NCI-H2081 treated with DMSO at 0.1 percent for 48 hours (cell line): ENCODE results near the gene MUC4.
"Not testable (repeated sequence)": the region's sequence is repeated elsewhere in the genome, so short reads cannot be mapped to it uniquely, and the experiment has no call there.

Experiments
- DNase-seq: peaks from one replicate; lab custom pipeline; 2025; lab: John Stamatoyannopoulos, UW

MUC4 gene

DNA sequence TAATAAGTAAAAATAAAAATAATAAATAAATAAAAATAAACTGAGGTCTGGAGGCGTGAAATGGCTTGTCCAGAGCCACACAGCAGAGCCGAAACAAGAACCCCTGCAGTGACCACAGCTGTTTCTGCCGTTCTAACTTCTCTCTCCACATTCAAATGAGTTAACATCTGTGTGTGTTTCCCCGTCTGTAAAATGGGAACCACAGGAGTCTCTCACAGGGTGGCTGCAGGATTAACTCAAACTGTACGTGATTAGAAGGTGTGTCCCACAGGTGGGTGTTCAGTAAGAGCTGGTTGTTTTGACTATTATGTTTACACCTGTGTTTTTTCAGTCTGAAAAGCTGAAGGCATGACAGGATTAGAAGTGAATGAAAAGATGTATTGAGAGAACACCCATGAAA is 27.0 kb upstream of the MUC4 start:
- no peak for DNase-seq

DNA sequence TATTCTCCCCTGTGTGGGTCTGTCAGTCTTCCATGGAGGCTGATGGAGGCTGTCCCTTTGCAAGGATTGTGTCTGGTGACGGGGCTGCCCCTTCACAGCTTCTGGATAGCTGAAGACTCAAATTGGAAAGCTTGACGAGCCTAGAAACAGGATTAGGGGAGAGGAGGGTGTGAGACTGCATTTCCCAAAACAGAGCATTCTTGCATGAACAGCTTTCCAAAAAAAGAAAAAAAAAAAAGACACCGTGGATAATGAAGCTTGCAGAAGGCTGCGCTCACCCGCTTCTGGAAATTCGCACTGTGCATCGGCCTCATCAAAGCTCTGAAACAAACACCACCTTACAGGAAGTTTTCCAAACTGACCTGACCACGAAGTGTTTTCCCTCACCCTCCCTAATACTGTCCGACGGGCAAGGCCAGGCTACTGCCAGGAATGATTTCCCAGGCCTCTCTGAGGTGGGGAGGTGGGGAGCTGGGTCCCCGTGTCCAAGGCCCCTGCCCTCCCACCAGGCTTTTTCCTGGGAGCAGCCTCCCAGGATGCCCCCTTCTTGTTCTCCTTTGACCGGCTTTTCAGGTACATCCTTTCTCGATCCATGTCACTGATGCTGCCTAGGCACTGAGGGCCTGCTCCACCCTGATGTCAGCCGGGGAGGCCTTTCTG is 24.9 kb upstream of the MUC4 start:
- DNase-seq: no peak

DNA sequence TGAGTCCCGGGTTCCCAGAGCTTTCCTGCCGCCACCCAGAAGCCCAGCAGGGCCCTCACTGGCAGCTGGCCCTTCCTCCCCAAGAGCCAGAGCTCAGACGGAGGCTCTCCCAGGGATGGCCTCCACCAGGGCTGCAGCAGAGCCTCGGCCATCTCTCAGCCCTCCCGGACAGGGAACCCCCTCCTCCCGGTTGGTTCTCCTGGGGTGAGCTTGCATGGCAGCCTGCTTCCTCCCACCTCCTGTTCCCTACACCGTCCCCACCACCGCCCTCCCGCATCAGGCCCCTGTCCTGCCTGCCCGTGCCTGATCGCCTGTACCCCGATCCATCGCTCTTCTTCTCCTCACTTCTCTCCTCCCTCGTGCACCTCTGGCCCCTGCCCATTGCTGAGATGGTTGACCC is 24.1 kb upstream of the MUC4 start:
- no peak for DNase-seq

DNA sequence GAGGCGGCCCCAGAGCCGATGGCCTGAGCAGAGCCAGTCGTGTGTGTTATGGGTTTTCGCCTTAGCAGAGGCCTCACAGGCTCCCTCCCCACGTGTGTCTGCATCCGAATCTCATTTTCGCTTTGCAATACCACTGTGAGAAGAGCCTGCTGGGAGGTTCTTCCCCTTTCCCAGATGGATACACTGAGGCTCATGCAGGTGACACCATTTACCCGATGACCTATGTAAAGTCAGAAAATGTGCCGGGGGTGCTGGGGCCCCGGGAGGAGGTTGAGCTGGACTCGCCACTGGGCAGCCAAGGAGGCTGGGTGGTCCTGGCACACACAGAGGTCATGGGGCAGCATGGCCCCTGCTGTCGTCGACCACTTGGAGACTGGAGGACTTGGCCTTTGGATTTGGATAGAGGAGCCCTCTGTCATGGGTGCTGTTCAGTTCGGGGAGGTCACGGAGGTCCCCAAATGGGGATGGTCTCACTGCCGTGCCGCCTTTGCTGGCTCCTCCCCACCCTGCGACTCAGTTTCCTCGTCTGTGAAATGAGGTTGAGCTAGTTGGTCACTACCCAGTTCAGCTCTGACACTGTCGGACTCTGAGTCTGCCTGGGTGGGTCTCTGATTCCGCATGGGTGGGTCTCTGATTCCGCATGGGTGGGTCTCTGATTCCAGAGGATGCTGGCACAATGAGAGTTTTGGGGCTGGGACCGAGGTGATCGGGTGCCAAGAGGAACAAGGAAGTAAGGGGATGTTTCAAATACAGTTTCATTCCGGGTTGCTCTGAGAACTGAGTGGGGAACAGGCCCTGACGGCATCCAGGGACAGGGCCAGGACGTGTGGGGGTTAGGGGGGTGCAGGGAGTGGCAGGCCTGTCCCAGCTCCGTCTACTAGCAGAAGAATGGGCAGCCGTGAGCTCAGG is 23.2 kb upstream of the MUC4 start:
- DNase-seq: no peak

DNA sequence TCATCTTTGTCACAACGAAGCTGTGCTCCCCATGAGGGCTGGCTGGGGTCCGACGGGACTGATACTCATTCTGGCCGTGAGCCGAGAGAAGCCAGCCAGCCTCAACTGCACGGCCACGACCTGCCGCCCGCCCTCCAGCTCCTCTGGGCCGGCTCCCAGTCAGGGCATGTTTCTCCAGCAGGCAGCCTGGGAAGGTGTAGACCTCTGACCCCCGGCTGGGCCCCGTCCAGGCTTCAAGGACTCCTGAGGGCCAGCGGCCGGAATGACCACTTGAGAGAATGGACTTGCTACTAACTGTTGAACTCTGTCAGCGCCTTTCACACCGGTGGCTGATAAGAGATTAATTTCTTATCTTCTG is 18.1 kb upstream of the MUC4 start:
- DNase-seq: no peak

DNA sequence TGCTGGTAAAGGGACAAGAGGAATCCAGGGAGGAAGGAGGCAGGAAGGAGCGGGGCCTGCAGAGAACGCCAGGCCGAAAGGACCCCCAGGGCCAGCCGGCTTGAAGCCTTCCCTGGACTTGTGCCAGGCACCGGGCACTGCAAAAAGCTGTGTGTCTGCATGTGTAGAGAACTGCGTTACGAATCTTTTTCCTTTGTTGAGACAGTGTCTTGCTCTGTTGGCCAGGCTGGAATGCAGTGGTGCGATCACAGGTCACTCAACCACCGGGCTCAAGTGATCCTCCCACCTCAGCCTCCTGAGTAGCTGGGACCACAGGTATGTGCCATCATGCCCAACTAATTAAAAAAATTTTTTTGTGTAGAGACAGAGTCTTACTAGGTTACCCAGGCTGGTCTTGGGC is 17.0 kb upstream of the MUC4 start:
- no peak for DNase-seq

DNA sequence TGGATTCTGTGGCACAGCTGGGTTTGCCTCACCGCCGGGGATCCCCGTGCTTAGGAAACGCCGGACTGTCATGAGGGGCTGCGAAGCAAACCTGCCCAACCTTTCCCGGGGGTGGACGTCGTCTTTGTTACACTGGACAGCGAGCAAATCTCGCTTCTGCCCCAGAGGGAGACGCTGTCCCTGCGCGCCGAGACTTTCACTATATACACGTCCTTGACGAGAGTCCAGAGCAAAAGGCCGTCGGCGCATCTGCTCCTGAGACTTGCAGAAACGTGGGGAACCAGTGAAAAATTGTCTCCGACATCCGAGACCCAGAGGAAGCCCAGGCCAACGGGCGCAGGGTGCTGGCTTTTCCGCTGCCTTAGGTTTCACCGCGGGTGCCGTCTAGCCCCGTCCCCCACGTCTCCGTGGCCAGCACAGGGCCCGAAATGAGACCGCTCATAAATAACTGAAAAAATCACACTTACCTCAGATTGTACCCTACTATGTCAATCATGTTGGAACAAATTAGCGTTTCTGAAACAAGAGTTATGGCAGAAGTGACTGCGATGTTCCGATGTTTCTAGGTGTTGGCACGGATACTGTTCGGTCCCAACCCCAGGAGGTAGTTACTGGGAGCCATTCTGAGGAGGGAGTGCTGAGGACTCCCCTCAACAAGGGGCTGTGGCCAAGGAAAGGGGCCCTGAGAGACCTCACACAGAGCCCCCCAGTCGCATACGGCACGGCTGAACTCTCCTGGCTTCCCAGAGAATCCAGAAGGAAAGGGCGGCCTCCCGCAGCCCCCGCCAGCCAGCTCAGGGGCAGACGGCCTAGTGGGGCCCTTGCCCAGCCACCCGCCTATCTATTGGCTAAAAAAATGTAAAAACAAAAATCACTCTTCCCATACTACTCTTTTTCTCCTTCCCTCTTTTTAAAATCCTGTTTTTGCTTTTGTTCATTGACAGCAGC is 14.4 kb upstream of the MUC4 start:
- no peak for DNase-seq

DNA sequence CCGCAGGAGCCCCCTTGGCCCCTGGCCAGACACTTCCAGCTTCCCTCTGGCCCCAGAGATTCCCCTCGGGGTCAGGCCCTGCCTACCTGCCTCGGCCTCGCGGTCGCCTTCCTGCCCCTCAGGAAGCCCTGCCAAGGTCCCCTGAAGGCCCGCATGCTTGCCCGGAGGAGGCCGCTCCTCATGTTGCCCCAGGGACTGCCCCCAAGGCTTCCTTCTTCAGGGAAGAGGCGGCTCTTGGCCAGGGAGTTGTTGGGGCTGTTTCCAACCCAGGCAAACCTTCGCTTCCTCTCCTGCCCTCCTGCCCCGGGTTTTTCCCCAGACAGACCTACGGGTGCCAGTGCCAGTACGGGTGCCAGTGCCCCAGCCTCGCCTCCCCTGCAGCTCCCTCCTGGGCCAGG is 13.5 kb upstream of the MUC4 start:
- DNase-seq: no peak

DNA sequence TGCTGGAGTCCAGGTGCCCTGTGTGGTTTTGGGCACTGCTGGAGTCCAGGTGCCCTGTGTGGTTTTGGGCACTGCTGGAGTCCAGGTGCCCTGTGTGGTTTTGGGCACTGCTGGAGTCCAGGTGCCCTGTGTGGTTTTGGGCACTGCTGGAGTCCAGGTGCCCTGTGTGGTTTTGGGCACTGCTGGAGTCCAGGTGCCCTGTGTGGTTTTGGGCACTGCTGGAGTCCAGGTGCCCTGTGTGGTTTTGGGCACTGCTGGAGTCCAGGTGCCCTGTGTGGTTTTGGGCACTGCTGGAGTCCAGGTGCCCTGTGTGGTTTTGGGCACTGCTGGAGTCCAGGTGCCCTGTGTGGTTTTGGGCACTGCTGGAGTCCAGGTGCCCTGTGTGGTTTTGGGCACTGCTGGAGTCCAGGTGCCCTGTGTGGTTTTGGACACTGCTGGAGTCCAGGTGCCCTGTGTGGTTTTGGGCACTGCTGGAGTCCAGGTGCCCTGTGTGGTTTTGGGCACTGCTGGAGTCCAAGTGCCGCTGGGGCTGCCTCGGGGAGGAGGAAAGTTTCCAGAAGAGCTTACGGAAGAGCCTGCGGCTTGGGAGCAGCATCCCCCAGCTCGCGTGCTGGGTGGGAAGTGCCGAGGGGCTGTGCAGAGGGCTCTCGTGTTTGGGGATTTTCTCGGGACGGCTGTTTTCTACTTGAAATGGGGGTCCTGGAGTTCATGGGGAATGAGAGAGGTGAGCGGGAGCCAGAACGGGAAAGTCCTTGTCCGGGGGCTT is 12.9 kb upstream of the MUC4 start:
- not testable (repeated sequence) for DNase-seq

DNA sequence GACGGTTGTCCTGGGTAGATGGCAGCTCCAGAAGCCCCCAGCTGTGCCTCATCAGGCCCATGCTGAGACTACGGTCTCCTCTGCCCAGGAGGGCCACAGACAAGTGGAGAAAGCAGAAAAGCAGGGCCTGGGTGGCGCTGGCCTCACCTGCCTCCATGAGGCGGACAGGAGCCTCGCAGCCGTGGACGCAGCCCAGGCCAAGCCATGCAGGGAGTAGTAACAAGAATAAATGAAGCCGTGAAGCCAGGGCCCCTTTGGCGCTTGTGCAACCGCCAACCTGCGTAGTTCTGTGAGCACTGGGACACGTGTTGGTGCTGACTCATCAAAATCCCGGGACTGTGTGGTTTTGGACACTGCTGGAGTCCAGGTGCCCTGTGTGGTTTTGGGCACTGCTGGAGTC is 12.3 kb upstream of the MUC4 start:
- no peak for DNase-seq

DNA sequence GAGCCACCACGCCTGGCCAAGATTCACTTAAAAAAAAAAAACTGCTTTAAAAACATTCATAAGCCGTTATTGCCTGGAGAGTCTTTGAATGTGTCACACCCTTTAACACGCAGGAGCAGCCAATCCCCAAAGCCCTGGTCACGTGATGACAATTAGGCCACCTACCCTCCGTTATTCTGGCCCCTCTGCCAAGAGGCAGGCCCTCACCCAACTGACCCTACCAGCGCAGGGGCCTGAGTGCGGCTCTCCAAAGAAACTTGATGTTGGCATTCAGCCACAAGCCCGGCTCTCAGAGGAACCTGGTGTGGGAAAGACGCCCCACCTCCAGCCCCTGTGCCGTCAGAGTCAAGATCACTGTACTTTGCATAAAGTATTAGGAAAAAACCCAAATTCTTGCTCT is 11.6 kb upstream of the MUC4 start:
- no peak for DNase-seq

DNA sequence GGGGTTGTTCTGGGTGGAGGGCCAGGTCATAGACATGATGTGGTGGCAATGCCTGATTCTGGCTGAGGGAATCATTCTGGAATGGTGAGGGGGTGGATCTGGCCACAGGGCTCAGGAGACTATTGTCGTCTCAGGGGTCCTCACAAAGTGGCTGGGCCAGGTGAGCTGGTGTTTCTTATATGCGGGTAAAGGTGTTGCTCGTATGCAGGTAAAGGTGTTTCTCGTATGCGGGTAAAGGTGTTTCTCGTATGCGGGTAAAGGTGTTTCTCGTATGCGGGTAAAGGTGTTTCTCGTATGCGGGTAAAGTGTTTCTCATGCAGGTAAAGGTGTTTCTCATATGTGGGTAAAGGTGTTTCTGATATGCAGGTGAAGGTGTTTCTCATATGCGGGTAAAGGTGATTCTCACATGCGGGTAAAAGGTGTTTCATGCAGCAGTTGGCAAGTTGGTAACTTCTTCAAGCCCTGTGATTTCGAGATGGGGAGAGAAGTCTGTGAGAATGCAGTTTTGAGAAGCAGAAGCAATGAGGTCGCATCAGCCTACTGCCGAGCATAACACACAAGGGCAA is 10.5 kb upstream of the MUC4 start:
- no peak for DNase-seq

DNA sequence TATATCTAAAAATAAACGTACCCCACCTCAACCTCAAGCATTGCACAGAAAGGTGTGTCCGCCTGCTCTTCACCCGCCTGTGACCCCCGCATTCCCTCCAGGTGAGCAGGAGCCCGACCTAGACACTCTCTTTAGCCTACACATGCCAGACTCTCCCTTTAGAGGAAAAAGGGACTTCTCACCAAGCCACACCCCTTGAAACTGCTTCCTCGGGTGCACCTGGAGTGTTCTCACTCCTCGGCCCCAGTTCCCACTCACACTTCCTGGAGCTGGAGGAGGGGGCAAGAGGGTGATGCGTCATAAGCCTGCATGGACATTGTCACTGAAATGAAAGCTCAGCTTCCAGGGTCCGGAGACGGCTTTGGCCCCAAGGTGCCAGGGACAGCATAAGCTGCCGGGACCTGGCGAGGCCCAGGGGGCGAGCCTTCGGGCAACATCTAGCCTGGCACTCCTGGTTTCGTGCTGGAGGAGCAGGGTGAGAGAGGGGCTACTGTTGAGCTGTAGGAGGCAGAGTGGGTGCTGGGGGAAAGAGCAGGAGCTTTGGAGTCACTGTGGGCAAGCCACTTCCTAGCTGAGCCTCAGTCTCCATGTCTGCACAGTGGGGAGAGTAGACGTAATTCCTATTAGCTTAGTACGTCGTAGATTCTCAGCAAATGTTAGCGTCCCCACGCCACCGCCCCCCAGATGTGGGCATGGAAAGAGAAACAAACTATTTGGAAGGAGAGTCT is 9.8 kb upstream of the MUC4 start:
- DNase-seq: no peak

DNA sequence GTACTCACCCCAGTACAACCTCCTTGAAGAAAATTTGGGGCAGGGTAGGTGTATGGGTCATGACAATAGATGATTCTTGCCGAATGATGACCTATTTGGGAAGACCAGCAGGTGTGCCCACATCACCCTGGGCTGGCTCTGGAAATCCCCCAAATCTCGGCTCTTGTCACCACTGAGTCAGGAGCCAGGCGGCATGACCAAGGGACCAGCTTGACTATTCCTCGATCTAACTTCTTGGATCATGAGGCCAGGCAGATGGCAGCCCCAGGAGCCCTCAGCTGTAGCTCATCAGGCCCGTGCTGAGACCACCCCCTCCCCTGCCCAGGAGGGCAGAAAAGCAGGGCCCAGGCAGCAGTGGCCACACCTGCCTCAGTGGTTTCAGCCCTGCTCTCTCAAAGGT is 9.2 kb upstream of the MUC4 start:
- DNase-seq: no peak

DNA sequence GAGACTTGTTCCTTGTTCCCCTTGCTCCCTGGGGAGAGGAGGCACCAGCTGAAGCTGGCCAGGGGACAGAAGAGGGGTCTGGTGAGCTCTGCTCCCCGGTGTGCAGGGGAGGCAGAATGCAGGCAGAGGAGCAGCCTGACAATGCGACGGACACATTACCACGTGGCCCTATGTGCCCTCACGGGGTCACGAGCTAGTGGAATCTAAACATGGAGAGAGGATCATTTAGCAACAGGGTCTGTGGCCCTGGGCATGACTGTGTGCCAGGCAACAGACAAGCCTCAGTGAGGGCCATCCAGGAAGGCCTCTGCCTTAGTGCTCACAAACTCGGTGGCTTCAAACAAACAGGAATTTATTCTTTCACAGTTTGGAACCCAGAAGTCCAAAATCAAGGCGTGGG is 8.5 kb upstream of the MUC4 start:
- DNase-seq: no peak

DNA sequence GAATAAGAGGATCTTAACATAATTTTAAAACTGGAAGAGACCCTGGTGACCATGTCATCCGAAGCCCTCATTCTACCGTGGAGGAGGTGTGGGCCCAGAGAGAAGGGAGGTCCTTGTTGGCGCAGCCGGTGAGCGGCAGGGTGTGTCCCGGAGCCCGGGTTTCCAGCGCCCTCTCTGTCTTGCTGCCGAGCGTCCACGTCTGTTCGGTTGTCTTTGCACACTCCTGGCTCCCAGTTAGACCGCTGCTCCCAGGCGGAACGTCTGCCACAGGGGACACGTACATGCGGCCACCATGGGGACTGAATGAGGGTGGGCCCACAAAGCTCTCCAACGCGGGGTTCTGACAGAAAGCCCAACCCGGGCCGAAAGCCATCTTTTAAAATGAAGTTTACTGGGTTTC is 6.6 kb upstream of the MUC4 start:
- DNase-seq: no peak

DNA sequence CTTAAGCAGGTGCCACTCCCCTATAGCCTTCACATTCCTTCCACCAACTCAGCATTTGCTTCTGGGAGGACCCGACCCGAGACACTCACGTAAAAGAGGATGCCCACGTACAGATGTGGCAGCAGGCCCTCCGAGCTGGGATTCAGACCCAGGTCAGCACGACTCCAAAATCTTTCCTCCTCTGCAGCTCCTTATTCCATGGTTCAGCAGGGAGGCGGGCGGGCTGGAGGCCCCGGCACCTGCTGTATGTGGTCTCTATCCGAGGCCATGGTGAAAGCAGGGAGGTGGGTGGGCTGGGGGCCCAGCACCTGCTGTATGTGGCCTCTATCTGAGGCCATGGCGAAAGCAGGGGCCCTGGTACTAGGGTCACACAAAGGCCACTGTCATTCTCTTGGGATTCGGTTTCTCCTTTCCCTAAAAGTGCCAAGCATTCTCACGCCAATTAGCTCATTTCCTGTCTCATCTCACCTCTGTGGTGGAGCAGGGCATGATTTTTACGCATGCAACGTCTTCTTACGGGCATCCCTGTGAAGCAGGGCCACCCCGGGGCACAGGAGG is 5.9 kb upstream of the MUC4 start:
- DNase-seq: no peak

DNA sequence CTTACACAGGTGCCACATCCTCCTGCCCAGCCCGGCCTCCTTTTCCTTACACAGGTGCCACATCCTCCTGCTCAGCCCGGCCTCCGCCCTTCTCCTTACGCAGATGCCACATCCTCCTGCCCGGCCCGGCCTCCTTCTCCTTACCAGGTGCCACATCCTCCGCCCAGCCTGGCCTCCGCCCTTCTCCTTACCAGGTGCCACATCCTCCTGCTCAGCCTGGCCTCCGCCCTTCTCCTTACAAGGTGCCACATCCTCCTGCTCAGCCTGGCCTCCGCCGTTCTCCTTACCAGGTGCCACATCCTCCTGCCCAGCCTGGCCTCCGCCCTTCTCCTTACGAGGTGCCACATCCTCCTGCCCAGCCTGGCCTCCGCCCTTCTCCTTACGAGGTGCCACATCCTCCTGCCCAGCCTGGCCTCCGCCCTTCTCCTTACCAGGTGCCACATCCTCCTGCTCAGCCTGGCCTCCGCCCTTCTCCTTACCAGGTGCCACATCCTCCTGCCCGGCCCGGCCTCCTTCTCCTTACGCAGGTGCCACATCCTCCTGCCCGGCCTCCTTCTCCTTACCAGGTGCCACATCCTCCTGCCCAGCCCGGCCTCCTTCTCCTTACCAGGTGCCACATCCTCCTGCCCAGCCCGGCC is 4.7 kb upstream of the MUC4 start:
- DNase-seq: not testable (repeated sequence)

DNA sequence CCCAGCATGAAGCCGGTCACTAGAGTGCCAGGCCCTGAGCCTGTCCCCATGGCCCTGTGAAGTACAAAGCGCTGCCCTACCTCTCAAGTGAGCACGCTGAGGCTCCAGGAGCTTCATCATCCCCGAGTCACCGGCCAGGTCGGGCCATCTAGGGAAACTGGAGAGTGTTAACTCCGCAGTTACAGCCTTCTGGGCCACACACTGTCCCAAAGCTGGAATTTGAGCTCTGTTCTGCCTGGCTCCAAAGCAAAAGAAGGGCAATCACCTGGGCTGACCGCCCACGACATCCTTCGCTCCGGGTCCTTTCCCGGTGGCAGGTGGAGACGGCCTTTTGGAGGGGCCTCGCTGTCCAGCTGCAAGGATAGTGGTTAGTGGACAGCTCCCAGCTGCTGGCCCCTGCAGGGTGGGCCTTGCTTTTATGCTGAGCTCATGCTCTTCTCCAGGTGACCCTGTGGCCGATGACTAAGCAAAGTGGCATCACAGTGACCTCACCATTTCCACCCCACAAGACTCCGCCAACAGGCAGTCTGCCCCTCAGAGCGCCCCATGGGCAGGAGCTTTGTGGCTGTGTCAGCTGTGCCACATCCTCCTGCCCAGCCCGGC is 3.5 kb upstream of the MUC4 start:
- no peak for DNase-seq
